NCI-H2107 (cell line): ENCODE data around the gene DDC.

Experiments used
- DNase-seq: peaks from one replicate; lab custom pipeline; 2025; lab: John Stamatoyannopoulos, UW

Gene DDC, protein sequence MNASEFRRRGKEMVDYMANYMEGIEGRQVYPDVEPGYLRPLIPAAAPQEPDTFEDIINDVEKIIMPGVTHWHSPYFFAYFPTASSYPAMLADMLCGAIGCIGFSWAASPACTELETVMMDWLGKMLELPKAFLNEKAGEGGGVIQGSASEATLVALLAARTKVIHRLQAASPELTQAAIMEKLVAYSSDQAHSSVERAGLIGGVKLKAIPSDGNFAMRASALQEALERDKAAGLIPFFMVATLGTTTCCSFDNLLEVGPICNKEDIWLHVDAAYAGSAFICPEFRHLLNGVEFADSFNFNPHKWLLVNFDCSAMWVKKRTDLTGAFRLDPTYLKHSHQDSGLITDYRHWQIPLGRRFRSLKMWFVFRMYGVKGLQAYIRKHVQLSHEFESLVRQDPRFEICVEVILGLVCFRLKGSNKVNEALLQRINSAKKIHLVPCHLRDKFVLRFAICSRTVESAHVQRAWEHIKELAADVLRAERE

DNA sequence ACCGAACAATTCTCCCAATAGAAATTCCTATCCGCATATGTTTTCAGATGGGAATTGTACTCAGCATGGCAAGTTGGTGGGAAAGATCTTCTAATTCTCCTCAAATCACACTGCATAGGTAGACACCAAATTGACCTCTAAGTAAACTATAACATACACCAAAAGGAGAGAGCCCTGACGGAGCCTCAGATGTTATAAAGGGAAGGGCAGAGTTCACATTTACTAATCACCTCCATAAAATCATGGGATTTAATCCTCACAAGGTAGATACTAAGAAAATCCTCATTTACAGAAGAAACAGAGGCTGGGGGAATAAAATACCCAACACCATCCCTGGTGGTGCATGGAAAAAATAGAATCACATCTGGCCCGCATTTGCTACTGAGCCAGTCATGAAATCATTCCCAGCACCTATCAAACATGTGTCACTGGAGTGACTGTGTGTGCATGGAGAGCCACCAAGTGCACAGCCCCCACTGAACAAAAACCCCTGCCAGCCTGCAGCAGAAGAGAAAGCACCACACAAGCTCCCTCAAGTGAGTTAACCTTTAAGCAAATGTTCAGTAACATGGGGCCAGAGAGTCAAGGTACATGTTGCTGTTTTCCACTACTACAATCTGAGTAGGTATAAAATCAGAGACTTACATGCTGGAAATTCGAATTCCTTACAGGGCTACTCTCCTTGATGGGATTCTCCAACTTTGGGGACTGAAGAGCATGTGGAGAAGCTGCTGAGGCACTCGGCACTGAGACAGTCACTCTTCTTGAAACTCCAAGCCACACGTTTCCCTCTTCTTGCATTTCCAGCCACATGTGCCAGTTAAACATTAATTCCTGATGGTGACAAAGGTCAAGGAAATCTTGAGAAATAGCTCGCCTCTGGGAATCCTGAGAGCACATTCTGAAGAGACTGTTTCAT is at the start of gene DDC:
DDC (minus strand) TSS at position 766 of the 919 bp plus-strand sequence. CDS start 21,320 bp downstream, outside the sequence.
- DNase-seq: no peak

DNA sequence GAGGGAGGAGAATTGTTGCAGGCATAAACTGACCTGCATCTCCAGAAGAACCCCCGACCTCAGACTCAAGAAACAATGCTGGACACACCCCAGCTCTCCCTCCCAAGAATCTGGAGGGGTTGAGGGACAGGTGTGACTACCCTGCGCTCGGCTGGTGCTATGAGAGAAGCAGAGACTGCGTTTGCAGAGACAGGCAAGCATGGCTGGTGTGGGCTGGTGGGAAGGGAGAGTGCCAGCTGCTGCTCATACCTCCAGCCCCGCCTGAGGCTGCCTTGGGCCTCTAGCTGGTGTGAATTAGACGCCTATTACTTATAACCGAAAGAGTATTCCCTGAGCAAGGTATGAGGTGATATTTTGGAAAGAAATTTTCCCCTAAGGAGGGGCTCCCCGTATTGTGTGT is 48.3 kb upstream of the DDC start:
- no peak for DNase-seq

DNA sequence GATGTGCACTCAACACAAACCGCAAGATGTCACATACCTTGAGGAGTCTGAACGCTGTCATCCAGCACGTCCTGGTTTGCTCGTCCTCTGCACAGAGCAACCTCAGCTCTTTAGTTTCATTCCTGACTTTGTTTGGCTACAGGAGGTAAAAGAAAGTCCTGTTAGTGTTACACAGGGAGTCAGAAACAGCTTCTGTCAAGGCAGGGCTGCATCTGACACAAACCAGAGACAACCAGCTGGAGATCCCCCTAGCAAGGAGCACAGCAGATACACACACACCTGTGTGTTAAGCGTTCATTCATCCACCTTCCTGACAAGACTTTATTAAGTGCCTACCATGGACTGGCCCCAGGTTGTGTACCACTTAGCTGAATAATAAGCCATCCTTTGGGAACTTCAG is 47.5 kb upstream of the DDC start:
- no peak for DNase-seq

DNA sequence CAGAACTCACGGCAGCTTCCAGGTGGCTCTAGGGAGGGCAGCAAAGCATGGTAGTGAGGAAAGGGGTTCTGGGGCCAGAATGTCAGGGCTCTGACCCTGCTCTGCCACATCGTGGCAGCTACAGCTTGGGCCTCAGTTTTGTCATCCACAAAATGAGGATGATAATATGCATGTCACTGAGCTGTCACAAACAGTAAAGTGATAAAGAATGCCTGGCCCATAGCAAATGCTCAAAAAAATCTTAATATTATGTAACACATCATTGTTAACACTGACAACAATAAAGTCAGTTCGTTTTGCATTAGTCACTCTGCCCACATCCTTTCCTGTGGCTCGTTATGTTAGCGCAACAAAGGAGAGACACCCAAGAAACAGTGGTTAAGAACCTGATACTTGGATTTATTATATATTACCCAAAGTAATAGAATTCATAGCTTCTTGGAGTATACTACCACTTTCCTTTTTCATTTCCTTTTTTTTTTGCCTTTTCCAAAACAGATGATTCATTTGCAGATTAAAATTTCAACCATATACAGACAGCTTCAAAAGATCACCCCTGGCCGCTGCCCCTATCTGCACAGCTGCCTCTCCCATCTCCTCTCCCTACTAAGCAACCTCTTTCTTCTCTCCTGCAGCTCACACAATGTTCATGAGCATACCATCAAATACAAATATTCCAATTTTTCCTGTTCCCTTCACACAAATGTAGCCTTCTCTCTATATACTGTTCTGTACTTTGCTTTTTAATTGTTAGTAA is 45.5 kb upstream of the DDC start:
- DNase-seq: no peak

DNA sequence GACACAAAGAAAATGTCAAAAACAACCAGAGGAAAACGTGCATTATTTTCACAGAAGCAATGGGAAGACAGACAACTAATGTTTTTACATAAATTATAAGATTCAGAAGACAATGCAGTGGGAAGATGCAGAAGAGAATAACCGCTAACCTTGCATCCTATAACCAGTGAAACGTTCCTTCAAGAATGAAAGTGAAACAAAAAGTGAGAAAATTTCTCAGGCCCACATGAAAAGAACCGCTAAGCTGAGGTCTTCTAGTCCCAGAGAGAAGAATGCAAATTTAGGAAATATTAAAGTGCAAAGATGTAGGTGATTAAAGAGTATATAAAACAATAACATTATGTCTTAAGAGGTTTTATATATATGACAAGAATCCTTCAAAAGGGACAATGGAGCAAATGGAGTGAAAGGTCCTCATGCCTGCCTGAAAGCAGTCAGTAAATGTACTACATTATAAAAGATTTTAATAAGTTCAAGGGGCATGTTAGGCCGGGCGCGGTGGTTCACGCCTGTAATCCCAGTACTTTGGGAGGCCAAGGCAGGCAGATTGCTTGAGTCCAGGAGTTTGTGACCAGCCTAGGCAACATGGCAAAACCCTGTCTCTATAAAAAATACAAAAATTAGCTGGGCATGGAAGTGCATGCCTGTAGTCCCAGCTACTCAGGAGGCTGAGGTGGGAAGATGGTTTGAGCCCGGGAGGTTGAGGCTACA is 43.1 kb upstream of the DDC start:
- DNase-seq: no peak

DNA sequence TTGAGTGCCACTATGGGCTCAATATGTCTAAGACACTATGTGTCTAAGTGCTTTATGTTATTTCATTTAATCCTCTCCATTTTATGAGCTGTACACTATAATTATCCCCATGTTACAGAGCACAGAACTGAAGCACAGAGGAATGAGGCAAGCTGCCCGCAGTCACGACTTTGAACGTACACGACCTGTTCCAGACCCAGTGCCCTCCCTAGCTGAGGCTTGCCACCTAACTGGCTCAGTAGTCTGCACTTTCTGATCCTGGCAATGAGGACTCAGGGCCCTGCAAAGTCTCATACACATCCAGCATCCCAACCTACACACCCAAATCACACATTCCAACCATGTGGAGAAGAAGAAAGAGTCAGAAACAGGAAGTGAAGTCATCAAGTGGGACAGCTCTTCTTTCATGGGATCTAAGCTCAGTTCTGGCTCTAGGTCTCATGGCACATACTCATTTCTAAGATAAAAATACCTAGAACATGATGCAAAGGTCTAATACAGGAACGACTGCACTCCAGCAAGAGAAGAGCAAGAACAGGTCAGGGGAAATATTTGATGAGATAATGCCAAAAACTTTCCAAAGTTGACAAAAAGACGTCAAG is 42.4 kb upstream of the DDC start:
- no peak for DNase-seq

DNA sequence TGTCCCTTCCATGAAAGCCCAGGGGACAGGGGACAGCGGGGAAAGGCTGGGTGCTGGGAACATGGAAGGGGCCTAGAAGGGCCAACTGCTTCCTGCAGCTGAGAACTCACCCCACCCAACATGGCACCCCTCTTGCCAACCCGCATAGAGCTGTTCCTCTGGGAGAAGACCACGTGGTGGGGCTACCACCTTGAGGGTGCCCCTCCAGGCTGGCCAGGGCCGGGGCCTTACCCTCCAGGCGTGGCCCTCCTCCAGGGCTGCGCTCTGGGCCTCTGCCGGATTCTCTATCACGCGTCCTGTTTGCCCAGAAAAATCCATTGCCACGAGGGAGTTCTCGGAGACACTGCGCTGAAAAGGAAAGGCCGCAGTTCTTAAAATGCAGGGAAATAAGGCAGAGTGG is 39.9 kb upstream of the DDC start:
- DNase-seq: no peak

DNA sequence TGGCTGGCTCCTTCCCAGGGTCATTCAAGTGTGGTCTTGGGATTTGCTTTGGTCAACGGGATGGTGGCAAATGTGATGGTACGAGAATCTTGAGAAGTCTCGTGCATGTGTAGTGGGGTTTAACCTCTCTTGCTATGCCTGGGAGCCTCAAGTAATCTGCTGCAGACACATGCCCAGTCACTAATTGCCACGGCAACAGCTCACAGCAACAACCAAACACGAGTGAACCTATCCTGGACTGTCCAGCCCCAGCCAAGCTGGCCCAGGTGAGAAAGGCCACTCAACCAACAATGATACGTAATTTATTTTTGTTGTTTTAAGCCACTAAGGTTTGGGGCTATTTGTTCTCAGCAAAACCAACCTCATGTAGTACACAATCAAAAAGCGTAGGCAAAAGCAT is 38.1 kb upstream of the DDC start:
- DNase-seq: no peak

DNA sequence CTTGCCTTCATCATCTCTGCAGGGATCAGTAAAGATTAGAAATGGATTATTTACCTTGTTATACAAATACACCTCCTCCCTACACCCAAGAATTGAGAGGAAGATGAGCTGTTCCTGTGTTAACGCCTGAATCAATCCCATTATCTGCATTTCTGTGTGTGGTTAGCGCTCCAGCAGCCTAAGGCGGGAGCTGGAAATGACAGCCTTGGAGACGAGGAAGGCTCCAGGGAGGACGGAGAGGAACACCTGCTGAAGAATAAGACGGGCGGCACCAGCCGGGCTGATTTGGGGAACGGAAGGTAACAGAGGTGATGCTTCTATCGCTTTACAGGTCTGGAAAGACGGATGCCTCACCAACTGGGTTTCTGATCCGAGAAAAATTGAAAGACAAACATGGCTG is 34.2 kb upstream of the DDC start:
- DNase-seq: no peak

DNA sequence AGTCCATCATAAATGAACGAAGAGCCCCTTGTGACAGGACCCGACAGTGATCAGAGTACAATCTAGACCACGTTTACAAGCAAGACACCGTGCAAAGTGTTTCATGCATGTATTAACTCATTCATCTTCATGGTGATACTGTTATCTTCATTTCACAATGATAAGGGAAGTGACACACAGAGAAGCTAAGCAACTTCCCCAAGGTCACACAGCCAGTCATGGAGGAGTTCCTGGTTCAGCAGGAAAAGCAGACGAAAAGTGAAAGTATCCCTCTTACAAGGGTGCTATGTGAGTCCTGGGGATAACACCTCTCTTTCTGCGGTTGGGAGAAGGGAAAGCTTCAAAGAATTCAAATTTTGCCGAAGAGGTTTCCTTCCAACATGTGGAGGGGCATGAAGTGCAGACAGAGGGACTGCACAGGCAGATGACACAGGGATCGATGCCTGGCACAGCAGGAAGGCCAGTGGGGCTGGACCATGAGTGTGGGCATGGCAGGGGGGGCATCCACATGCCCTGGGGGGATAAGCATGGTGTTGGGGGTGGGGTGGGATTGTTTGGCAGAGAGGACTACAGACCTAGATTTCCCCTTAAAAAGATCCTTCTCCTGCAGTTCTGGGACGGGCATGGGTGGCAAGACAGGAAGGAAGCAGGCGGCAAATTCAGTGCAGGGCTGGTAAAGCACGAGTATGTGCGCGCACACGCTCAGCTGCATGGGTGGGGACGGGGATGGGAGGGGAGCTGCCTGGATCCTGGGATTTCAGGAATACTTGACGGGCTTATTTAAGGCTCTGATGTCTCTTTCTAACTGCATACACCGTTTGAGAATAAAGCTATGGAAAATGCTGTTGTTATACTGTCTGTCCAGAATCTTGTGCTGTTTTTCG is 33.5 kb upstream of the DDC start:
- no peak for DNase-seq

DNA sequence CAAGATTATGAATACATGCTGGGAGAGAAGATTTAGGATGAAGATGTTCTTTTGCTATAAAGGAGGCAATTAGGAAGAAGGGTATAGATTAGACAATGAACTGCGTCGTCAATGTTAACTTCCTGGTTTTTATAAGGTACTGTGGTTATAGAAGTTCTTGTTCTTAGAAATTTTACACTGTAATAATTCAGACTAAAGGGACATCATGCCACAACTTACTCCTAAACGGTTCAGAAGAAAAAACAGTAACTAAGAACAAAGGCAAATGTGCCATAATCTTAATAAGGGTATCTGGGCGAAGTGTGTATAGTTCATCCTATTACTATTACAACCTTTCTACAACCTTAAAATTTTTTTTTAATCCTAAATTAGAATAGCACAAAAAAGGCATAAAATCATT is 31.3 kb upstream of the DDC start:
- no peak for DNase-seq

DNA sequence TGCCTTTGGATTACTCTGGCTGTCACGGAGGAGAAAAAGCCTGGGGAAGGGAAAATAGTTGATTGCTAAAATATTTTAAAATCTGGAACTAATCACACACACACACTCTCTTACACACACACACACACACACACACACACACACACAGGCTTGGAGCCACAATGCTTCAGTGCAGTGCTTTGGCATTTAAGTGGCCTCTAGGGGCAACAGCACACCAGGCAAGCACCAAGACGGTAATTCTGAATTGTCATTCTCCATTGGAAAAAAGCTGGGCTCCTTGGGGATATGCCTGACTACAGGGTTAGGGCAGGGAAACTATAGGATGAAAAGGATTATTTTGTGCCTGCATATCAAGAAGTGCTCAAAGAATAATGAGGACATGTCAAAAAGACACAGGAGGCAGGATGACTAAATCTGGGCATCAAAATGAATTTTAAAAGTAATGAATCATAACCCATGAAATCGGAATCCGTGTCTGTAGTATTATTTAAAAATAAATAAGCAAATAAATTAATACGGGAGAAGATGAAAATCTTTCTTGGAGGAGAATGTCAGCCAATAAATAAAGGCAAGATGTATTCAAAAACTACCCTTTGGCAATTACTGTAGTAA is 30.4 kb upstream of the DDC start:
- no peak for DNase-seq

DNA sequence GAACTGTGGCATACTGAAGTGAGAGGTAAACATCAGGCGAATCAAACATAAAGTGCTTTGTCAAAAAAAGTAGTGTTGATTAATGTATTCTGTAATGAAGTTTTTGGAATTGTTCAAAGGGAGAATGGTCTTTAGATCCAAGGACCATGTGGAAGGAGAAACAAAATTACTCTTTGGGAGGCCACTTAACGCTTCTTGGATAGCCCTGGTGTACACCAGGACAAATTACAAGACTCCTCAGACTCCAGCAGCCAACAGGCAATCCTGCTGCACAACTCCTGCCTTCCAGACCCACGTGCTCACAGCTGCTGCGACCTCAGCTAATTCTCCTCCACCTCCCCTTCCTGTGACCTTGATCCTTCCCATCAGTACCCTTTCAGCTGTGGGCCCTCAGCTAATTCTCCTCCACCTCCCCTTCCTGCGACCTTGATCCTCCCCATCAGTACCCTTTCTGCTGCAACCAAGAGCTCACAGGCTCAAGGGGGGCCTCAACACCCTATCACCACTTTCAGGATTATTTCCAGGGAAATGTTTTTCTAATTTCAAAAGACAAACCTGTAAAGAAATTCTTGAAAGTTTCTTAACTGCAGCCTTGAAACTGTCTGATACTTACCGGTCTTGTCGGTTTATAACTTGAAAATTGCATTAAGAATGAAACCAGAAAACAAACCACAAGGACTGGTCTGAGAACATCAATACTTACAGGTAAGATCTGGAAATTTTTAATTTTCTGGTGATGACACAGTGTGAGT is 29.7 kb upstream of the DDC start:
- no peak for DNase-seq

DNA sequence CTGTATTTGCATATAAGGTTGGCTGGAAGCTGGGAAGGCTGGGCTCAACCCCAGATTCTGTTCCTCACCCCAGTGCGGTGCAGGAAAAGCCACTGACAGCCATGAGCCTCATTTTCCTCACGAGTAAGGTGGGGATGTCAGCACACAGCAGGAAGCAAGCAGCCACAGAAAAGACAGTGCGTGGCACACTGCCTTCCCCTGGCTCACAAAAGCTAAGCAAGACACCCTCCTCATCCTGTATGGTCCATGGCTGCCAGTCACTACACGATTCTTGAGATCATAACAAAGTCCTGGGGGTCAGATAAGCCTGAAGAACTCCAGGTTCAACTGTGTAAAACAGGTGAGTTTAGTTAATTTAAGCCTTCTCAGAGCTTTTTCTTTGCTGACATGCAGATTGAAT is 28.9 kb upstream of the DDC start:
- DNase-seq: no peak

DNA sequence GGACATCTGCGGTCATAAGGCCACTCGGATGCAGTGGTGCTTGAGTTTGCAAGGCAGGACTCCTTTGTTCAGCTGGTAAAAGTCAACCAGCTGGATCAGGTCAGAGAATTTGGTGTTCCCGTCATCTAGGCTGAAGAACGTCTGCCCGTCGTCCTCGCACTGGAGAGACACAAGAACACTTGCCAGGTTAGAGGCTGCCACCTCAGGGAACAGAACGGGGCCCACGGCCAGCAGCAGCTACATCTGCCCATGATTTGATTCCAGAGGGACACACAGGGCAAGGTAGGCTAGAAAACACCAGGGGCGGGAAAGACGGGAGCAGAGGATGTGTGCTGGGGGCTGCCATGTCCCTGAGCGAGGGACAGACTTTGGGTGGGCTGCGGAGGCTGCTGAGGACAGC is 27.7 kb upstream of the DDC start:
- no peak for DNase-seq

DNA sequence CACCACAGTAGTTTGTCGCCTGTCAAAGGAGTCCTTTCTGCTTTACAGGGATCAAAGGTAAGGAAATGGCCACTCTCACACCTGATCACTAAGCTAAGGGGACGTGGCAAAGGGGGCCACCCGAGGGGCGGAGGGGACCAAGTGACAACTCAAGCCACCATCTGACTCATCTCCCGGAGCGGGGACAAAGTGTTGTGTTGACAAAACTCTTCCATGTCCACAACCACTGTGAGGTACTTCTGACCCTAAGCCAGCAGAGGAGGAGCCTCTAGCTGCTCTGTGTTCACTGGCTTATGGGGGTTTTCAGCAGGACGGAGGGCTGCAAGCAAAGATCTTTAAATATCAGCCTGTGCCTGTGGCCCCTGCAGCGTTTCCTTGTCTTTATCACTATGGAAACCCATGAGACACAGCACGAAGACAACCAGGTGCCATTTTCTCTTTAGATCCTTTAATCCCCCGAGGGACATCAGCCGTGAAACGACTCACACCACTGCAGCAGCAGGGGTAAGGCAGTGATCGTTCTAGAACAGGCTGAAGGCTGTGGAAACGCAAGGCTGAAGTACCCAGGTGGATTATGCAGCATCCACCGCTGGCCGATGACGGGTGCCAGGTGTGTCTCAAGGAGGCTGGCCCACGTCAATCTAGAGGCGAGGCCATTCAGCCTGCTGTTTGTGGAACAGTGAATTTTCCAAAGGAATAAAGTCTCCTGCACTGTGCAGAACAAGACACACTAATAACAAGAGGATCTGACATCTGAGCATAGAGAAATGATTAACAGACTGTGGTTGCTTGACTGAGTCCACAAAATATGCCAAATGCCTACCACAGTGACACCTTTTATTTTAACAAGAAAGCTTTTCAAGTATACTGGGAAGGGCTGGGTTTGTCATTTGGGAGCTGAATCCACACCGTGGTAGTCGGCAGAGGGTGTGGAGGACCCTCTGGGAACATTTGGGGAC is 26.6 kb upstream of the DDC start:
- peak; percentile 55 for DNase-seq

DNA sequence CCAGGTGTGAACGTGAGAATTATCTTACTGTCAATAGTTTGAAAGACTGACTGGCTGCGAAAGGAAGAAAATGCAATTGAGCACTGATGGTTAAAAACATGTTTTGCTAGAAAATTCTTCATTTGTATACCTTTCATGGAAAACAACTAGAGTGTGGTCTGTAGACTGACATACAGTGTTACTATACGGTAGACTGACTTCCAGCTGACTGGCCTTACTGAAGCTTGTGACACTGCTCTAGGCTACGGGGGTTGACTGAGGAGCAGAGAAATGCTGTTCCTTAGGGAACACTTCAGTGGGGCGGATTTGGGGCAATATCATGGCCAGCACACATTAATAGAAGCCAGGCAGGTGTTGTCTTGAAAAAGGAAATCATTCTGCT is 25.9 kb upstream of the DDC start:
- no peak for DNase-seq

DNA sequence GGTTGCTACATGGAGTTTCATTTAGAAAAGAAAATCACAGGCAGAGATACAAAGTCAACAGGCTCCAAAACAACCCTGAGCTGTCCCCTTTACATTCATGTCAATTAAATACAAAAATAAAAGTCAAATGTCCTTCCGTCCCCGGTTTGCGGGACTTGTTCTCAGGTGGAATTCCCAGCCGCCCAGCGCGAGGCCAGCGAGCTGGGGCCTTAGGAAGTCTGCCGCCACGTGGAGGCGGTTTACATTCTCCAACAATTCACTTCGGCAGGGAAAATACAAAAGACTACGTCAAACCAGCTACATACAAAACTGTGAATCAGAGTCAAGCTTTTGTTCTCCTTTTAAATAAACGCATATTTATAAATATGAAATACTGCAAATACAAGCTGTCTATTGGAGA is 25.3 kb upstream of the DDC start:
- no peak for DNase-seq
